Right lobe of liver (tissue), 4 donors: ENCODE measurements around the gene OR2A42.
"Not testable (repeated sequence)": the region's sequence is repeated elsewhere in the genome, so short reads cannot be mapped to it uniquely, and the experiment has no call there.

Experiments used
- POLR2A ChIP-seq: fragments of 450-650 bp; IDR thresholded peaks from one replicate; pipeline ENCODE4 v1.6.1; 2017; ENCODE audit warnings: antibody characterized with exemption, mild to moderate bottlenecking
- TF ChIP-seq, protein P1 (sequence below), 4 donors: fragments of 200-600 bp in 3 of 4; fragments of 450-650 bp in 1 of 4; IDR thresholded peaks; one replicate each; pipeline versions ENCODE4 v1.5.1 to v1.8.0; 2016 to 2022; ENCODE audit warnings: antibody characterized with exemption in 4 of 4, mild to moderate bottlenecking in 2 of 4
- donor health status: DM: no; HTN: no; CAD: no.
- donor health status: DM: no; HTN: no; CAD: no.
- donor health status: DM: no; HTN: yes; CAD: no.

DNA sequence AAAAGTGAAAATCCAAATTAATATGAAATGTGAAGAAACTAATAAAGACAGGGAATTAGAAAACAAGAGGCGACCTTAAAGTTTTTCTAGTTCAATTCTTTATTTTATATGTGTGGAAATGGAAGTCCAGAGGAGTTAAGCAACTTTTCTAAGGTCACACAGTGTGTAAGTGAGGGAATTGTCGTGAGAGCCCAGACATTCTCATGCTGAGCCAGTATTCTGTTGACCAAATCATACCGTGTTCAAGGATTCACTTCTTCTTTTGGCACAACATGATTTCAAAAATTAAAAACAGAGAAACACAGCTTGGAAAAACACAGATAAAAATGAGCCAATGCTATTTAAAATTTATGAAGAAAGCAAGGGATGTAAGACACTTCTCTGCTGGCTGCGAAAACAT lies 12.5 kb downstream of the OR2A42 start:
- TF ChIP-seq, protein P1, sequence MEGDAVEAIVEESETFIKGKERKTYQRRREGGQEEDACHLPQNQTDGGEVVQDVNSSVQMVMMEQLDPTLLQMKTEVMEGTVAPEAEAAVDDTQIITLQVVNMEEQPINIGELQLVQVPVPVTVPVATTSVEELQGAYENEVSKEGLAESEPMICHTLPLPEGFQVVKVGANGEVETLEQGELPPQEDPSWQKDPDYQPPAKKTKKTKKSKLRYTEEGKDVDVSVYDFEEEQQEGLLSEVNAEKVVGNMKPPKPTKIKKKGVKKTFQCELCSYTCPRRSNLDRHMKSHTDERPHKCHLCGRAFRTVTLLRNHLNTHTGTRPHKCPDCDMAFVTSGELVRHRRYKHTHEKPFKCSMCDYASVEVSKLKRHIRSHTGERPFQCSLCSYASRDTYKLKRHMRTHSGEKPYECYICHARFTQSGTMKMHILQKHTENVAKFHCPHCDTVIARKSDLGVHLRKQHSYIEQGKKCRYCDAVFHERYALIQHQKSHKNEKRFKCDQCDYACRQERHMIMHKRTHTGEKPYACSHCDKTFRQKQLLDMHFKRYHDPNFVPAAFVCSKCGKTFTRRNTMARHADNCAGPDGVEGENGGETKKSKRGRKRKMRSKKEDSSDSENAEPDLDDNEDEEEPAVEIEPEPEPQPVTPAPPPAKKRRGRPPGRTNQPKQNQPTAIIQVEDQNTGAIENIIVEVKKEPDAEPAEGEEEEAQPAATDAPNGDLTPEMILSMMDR (IDR thresholded peaks at IDR 0.05): not testable (repeated sequence)
- not testable (repeated sequence) for TF ChIP-seq POLR2A
